ENCODE data around the gene FBXO28.

GRCh38 chr1:224138198-224138597 lies 24.3 kb downstream of the FBXO28 start:
- TF ChIP-seq, protein P1, sequence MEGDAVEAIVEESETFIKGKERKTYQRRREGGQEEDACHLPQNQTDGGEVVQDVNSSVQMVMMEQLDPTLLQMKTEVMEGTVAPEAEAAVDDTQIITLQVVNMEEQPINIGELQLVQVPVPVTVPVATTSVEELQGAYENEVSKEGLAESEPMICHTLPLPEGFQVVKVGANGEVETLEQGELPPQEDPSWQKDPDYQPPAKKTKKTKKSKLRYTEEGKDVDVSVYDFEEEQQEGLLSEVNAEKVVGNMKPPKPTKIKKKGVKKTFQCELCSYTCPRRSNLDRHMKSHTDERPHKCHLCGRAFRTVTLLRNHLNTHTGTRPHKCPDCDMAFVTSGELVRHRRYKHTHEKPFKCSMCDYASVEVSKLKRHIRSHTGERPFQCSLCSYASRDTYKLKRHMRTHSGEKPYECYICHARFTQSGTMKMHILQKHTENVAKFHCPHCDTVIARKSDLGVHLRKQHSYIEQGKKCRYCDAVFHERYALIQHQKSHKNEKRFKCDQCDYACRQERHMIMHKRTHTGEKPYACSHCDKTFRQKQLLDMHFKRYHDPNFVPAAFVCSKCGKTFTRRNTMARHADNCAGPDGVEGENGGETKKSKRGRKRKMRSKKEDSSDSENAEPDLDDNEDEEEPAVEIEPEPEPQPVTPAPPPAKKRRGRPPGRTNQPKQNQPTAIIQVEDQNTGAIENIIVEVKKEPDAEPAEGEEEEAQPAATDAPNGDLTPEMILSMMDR (IDR thresholded peaks at IDR 0.05; ENCODE audit: poor library complexity), result no peak
- TF ChIP-seq EZH2 (IDR thresholded peaks at IDR 0.05; ENCODE audit: borderline replicate concordance) (no peak), EZH2phosphoT487 (IDR thresholded peaks at IDR 0.05; ENCODE audit: low read depth, severe bottlenecking, unreplicated experiment) (no peak)

Measured in hepatocyte (in vitro differentiated cells).